ENCODE measurements around the gene CAT. TPM values are rescaled to one million over a fixed set of nuclear protein-coding genes. Genes with fewer than 3 reads are reported as not detected.

The CAT gene
- total RNA-seq: 82.6 TPM

DNA sequence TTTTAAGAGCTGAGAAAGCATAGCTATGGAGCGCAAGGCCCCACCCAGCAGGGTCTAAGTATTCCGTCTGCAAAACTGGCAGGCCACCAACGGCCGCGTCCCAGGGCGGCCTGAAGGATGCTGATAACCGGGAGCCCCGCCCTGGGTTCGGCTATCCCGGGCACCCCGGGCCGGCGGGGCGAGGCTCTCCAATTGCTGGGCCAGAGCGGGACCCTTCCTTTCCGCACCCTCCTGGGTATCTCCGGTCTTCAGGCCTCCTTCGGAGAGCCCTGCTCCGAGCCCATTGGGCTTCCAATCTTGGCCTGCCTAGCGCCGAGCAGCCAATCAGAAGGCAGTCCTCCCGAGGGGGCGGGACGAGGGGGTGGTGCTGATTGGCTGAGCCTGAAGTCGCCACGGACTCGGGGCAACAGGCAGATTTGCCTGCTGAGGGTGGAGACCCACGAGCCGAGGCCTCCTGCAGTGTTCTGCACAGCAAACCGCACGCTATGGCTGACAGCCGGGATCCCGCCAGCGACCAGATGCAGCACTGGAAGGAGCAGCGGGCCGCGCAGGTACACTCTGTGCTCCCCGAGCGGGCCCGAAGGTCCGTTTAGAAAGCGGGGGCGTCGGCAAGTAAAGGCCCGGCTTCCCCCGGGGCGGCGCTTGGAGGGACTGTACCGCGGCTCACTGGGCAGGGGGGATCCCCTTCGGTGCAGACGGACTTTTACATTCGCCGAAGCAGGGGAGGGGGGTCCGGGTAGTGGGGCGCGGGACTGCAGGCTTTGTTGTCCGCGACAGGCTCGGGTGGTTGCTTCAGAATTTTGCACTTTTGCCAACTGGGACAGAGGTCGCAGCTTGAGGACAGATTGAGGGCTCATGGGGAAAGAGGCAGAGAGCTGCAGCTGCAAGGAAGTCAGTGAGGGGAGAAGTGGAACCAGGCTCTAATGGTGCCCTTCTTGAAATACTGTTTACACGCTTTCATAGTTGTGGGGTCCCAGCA, at the start of gene CAT:
CAT (plus strand) TSS at position 406 of the 979 bp plus-strand sequence; CDS start at position 486, 80 bp downstream.
- peak; percentile 100 for ATAC-seq
- intact Hi-C loops (cut with DNase I): no loop called here

DNA sequence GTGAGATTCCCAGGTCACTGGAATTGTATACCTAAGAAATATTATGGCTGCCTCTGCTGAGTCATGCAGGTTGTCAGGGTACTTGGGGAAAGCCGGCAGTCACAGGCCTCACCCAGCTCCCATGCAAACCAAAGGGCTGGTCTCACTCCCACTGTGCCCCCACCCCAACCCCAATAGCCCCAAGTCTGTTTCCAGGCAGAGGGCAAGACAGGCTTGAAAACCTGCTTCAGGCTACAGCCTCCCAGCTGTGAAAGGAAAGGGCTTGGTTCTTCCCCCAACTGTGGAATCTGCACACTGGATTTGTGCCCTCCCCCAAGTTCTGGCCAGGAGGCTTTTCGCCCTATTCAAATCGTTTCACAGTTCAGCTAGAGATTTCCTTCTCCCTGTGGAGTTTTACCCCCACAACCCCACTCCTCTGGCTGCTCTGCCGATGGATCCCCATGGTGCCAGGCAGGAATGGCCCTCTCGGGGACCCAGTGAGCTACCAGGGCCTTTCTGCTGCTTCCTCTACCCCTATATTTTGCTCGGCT, 43.9 kb upstream of the CAT start:
- DNase-seq (ENCODE audit: low spot score) (no peak), ATAC-seq (no peak)
- intact Hi-C loops (cut with DNase I): no loop called here

More for the DNA sequence above, at the start of gene CAT:
- peak; percentile 99 for DNase-seq (ENCODE audit: low spot score)

DNA sequence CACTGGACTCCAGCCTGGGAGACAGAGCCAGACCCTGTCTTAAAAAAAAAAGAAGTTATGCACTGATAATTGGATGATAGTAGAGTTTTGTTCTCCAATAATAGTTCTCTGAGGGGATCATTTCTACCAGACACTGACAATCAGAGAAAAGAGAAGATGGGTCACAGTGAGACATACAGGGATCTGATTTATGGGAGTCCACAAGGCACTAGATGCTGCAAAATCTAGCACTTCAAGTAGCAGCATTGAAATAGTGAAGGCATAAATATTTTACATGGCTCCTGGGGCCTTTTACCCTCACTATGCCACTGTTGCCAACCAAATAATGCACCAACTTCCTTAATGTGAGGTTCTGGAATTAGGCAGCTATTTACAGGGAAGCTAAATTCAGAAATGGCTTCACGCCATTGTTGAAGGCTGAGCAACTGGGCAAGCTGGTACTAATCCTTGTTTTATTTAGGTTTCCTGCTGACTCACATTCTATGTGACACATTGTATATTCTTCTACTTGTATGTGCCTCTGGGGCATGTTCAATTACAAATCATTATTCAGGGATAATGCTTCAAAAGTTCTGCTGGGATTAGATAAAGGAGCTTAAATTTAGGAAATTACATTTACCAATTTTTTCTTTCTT, 42.7 kb upstream of the CAT start:
- ATAC-seq (no peak), DNase-seq (ENCODE audit: low spot score) (no peak)
- intact Hi-C loops (cut with DNase I): no loop called here

DNA sequence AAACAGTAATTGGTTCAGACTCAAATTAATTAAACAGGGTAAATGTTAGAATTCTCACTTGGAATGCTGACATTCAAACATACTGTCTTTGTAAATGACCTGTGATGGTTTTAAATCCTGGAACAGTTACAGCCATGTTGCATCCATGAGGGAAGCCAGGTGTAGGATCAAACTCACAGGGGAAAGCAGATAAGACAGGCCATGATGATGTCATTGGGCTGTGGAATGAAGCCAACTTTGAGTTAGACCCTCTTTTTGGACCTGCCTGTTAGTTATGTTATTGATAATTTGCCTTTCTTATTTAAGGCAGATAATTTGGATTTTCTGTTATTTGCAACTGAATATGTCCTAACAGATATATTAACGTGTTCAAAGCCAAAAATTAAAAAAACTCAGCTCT, 41.6 kb upstream of the CAT start:
- no peak for DNase-seq (ENCODE audit: low spot score)
- no peak for ATAC-seq
- intact Hi-C loops (cut with DNase I): no loop called here

GRCh38 chr11:34397811-34398210, 40.9 kb upstream of the CAT start:
- ATAC-seq: no peak
- DNase-seq (ENCODE audit: low spot score): no peak

DNA sequence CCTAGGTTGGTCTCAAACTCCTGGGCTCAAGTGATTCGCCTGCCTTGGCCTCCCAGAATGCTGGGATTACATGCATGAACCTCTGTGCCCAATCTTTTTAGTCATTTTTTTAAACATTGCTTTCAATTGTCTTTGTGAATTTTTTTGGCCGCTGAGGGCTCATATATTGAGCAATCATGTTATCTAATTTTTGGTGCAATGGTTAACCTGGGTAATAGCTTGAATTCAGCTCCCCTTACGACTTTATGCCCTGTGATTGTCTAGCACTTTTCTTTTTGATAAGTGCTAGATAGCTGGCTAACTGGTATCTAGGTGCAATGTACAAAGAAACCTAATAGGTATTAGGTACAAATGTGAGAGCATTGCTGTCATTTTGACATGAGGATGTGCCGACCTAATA, 35.3 kb upstream of the CAT start:
- ATAC-seq: no peak
- DNase-seq (ENCODE audit: low spot score): no peak
- intact Hi-C loops (cut with DNase I): no loop called here

More at GRCh38 chr11:34397811-34398210, 40.9 kb upstream of the CAT start:
- intact Hi-C loops (cut with DNase I): no loop called here

DNA sequence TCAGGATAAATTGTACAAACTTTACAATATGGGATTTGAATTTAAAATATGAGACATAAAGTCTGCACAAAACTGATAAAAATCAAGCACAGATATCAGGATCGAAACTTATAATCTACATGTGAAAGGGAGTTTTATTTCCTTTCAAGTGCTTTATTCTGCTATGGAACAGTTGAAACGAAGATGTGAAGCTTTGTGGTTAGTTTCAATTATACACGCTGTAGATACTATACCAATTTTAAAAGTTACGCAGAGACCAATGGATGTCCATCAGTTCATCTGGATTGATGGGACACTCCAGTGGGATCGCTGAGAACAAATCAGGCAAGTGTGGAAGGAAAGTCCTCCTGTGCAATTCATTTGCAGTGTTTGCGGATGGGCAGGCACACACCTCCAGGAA, 34.5 kb upstream of the CAT start:
- DNase-seq (ENCODE audit: low spot score): no peak
- ATAC-seq: no peak
- intact Hi-C loops (cut with DNase I): no loop called here

DNA sequence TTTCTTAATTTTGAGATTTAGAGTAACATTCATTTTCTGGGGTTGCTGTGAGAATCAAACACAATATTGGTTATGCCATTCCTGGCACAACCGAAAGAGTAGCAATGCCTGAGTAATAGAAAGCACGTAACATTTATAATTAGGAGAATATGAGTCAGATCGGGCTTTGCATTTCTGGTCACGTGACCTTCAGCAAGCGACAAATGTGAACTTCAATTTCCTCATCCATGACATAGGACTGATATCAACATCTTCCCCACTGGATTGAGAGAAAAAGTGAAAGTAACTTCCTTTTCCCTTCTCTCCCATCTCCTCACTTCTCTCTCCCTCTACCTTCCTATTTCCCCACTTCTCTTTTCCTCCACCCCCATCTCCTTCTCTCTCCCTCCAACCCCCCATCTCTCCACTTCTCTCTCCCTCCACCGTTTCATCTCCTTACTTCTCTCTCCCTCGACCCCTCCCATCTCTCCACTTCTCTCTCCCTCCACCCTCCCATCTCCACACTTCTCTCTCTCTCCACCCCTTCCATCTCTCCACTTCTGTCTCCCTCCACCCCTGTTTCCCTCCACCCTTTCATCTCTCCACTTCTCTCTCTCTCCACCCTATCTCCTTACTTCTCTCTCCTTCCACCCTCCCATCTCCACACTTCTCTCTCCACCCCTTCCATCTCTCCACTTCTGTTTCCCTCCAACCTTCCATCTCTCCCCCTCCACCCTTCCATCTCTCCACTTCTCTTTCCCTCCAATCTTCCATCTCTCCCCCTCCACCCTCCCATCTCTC, 33.5 kb upstream of the CAT start:
- intact Hi-C loops (cut with DNase I): no loop called here
- no peak for DNase-seq (ENCODE audit: low spot score)
- no peak for ATAC-seq

GRCh38 chr11:34406413-34406812, 32.3 kb upstream of the CAT start:
- no peak for ATAC-seq
- no peak for DNase-seq (ENCODE audit: low spot score)
- intact Hi-C loops (cut with DNase I): no loop called here

DNA sequence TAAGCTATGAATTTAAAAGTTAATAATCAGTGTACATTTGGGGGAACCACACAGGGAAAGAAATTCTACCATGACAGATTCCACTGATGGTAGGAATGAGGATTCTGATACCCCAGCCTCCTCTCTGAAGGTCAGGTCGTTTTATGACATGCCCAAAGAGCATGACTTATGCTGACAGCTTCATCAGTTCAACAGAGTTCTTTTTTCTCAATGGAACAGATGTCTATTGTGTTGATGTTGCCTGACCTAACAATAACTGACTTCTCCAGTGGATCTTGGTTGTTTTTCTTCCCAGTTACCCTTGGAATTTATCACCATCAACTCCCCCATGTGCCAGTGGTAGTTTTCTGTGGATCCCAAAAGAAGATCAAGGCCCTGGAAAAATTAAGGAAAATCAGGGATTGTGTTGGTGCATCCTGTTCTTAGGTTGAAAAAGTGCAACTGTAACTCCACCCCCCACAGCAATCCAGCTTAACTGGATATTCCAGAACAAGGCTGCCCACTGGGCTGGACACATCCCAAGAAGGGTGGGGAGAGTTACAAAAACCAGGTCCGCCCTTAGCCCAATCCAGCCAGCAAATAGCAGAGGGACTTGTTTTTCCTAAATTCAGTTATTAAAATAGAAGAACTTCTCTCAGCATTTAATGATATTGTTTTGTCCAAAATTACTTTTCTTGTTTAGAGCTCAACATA, 31.5 kb upstream of the CAT start:
- intact Hi-C loops (cut with DNase I): no loop called here
- DNase-seq (ENCODE audit: low spot score): no peak
- no peak for ATAC-seq

- no peak for ATAC-seq
- no peak for DNase-seq (ENCODE audit: low spot score)
- intact Hi-C loops (cut with DNase I): no loop called here
Observed at GRCh38 chr11:34408580-34409172, 30.1 kb upstream of the CAT start.

GRCh38 chr11:34411111-34411510, 27.6 kb upstream of the CAT start:
- intact Hi-C loops (cut with DNase I): no loop called here
- DNase-seq (ENCODE audit: low spot score) (no peak), ATAC-seq (no peak)

GRCh38 chr11:34411791-34412190, 26.9 kb upstream of the CAT start:
- intact Hi-C loops (cut with DNase I): no loop called here
- DNase-seq (ENCODE audit: low spot score): no peak
- ATAC-seq: no peak

GRCh38 chr11:34413263-34413662, 25.5 kb upstream of the CAT start:
- DNase-seq (ENCODE audit: low spot score) (no peak), ATAC-seq (no peak)
- intact Hi-C loops (cut with DNase I): no loop called here

- intact Hi-C loops (cut with DNase I): no loop called here
- DNase-seq (ENCODE audit: low spot score) (no peak), ATAC-seq (no peak)
Observed at GRCh38 chr11:34415538-34415937, 23.2 kb upstream of the CAT start.

- DNase-seq (ENCODE audit: low spot score) (no peak), ATAC-seq (no peak)
- intact Hi-C loops (cut with DNase I): no loop called here
Observed at GRCh38 chr11:34416088-34416487, 22.6 kb upstream of the CAT start.

GRCh38 chr11:34416766-34417165, 22.0 kb upstream of the CAT start:
- intact Hi-C loops (cut with DNase I): no loop called here
- ATAC-seq: peak; percentile 70

GRCh38 chr11:34417202-34417601, 21.5 kb upstream of the CAT start:
- no peak for DNase-seq (ENCODE audit: low spot score)
- ATAC-seq: no peak
- intact Hi-C loops (cut with DNase I): no loop called here

More at GRCh38 chr11:34416766-34417165, 22.0 kb upstream of the CAT start:
- no peak for DNase-seq (ENCODE audit: low spot score)

Measured in sciatic nerve (tissue), 2 donors.